ENCODE data around the gene USP9Y.

DNA sequence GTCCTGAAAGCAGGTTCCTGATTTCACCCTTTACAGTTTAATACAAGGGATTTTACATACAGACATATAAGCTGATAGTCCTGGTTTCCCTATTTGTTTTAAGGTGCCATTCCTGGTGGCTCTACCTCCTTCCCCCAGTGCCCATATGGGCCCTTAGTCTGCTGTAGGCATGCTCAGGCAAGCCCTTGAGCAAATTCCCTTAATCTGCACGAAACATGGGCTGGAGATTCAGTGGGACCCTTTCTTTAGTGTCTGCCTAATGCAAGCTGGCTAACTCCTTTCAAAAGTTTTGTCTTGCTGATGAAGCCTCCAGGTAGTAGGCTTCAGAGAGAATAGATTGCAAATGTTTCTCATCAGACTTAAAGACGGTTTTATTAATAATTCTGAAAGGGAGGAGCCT is 22.9 kb upstream of the USP9Y start:
- TF ChIP-seq, protein P1, sequence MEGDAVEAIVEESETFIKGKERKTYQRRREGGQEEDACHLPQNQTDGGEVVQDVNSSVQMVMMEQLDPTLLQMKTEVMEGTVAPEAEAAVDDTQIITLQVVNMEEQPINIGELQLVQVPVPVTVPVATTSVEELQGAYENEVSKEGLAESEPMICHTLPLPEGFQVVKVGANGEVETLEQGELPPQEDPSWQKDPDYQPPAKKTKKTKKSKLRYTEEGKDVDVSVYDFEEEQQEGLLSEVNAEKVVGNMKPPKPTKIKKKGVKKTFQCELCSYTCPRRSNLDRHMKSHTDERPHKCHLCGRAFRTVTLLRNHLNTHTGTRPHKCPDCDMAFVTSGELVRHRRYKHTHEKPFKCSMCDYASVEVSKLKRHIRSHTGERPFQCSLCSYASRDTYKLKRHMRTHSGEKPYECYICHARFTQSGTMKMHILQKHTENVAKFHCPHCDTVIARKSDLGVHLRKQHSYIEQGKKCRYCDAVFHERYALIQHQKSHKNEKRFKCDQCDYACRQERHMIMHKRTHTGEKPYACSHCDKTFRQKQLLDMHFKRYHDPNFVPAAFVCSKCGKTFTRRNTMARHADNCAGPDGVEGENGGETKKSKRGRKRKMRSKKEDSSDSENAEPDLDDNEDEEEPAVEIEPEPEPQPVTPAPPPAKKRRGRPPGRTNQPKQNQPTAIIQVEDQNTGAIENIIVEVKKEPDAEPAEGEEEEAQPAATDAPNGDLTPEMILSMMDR (IDR thresholded peaks at IDR 0.05; ENCODE audit: insufficient read depth, low read length, poor library complexity, severe bottlenecking), result no peak
- no peak for TF ChIP-seq EZH2phosphoT487 (conservative IDR thresholded peaks at IDR 0.05; ENCODE audit: low read length)

Measured in SU-DHL-6 (cell line).